HEK293 (cell line): Measurements from ENCODE around the gene MAPK14.

Experiments
- CTCF ChIA-PET: fragments of 350-600 bp; formaldehyde crosslinking; extraction: SDS; loops from one replicate; lab custom pipeline; 2021; ENCODE audit warnings: antibody characterized with exemption; lab: Yijun Ruan, JAX
- POLR2A ChIA-PET: fragments of 300-600 bp; formaldehyde crosslinking; extraction: SDS; loops from one replicate; lab custom pipeline; 2020; ENCODE audit warnings: antibody characterized with exemption, inconsistent platforms; lab: Yijun Ruan, JAX
- H3K27ac ChIP-seq: fragments of 200-500 bp; sonication (Bioruptor generic); 2 replicates; pipeline ENCODE4 v1.5.1; 2014; ENCODE audit warnings: low read depth, low read length, control low read depth, inconsistent platforms; ENCODE audit errors: extremely low read depth
- H3K36me3 ChIP-seq, 2 experiments: fragments of 200-500 bp in 1 of 2; sonication (Bioruptor generic) in 1 of 2; 1 replicate in 1 of 2; 2 replicates in 1 of 2; pipeline ENCODE4 v1.5.1; 2014 to 2017; ENCODE audit warnings: inconsistent platforms in 2 of 2, low read length in 2 of 2; ENCODE audit not compliant: control insufficient read depth in 2 of 2, insufficient read depth in 1 of 2
- H3K4me1 ChIP-seq: fragments of 200-500 bp; sonication (Bioruptor generic); 2 replicates; pipeline ENCODE4 v1.5.1; 2014; ENCODE audit warnings: mild to moderate bottlenecking, low read length, inconsistent platforms; ENCODE audit not compliant: control insufficient read depth, insufficient read depth
- H3K4me3 ChIP-seq: 2 replicates; pipeline ENCODE4 v1.5.1; 2011; ENCODE audit warnings: low read depth, mild to moderate bottlenecking, control low read depth, low read length, moderate library complexity
- H3K9me3 ChIP-seq: fragments of 200-500 bp; sonication (Bioruptor generic); 2 replicates; pipeline ENCODE4 v1.5.1; 2014; ENCODE audit warnings: low read depth, low read length, inconsistent platforms; ENCODE audit not compliant: control insufficient read depth, insufficient read depth
- MEIS1 ChIP-seq: sonication (generic); formaldehyde crosslinking; IDR thresholded peaks from 2 replicates; pipeline ENCODE4 v1.8.1; 2022; ENCODE audit warnings: missing genetic modification reagents, mild to moderate bottlenecking, borderline replicate concordance
- SP2 ChIP-seq: fragments of 450-650 bp; formaldehyde crosslinking; IDR thresholded peaks from 2 replicates; pipeline ENCODE4 v1.5.1; 2016; ENCODE audit warnings: missing biosample characterization, missing genetic modification characterization
- SP7 ChIP-seq: fragments of 450-650 bp; formaldehyde crosslinking; IDR thresholded peaks from 2 replicates; pipeline ENCODE4 v1.5.1; 2016; ENCODE audit warnings: missing biosample characterization, missing genetic modification characterization
- ZBTB1 ChIP-seq: fragments of 450-650 bp; formaldehyde crosslinking; IDR thresholded peaks from 2 replicates; pipeline ENCODE4 v1.5.1; 2016; ENCODE audit warnings: missing biosample characterization, missing genetic modification characterization
- ZBTB48 ChIP-seq: fragments of 450-650 bp; formaldehyde crosslinking; IDR thresholded peaks from 2 replicates; pipeline ENCODE4 v1.5.1; 2016; ENCODE audit warnings: missing biosample characterization, missing genetic modification characterization
- ZFP69B ChIP-seq: fragments of 450-650 bp; formaldehyde crosslinking; IDR thresholded peaks from 2 replicates; pipeline ENCODE4 v1.5.1; 2016; ENCODE audit warnings: missing biosample characterization, missing genetic modification characterization
- ZNF18 ChIP-seq: fragments of 450-650 bp; formaldehyde crosslinking; IDR thresholded peaks from 2 replicates; pipeline ENCODE4 v1.5.1; 2016; ENCODE audit warnings: missing biosample characterization, missing genetic modification characterization
- ZNF19 ChIP-seq: fragments of 450-650 bp; formaldehyde crosslinking; IDR thresholded peaks from 2 replicates; pipeline ENCODE4; 2016; ENCODE audit warnings: missing biosample characterization, missing genetic modification characterization, low read depth
- ZNF280C ChIP-seq: fragments of 450-650 bp; formaldehyde crosslinking; IDR thresholded peaks from 2 replicates; pipeline ENCODE4 v1.5.1; 2016; ENCODE audit warnings: missing biosample characterization, missing genetic modification characterization
- ZNF416 ChIP-seq: fragments of 450-650 bp; formaldehyde crosslinking; IDR thresholded peaks from 2 replicates; pipeline ENCODE4 v1.5.1; 2016; ENCODE audit warnings: missing biosample characterization, missing genetic modification characterization
- ZNF433 ChIP-seq: fragments of 450-650 bp; formaldehyde crosslinking; IDR thresholded peaks from 2 replicates; pipeline ENCODE4 v1.5.1; 2016; ENCODE audit warnings: missing biosample characterization, missing genetic modification characterization, low read depth
- ZNF513 ChIP-seq: fragments of 450-650 bp; IDR thresholded peaks from 2 replicates; pipeline ENCODE4 v1.5.1; 2018; ENCODE audit warnings: missing biosample characterization, missing genetic modification characterization
- ZNF561 ChIP-seq: fragments of 450-650 bp; IDR thresholded peaks from 2 replicates; pipeline ENCODE4 v1.5.1; 2018; ENCODE audit warnings: missing biosample characterization, missing genetic modification characterization, borderline replicate concordance
- ZNF596 ChIP-seq: fragments of 450-650 bp; IDR thresholded peaks from 2 replicates; pipeline ENCODE4 v1.5.0; 2018; ENCODE audit warnings: missing biosample characterization, mild to moderate bottlenecking, missing genetic modification characterization, moderate library complexity
- ZNF623 ChIP-seq: fragments of 450-650 bp; formaldehyde crosslinking; IDR thresholded peaks from 2 replicates; pipeline ENCODE4 v1.5.1; 2016; ENCODE audit warnings: missing biosample characterization, missing genetic modification characterization
- ZNF660 ChIP-seq: fragments of 450-650 bp; IDR thresholded peaks from 2 replicates; pipeline ENCODE4 v1.5.1; 2018; ENCODE audit warnings: missing biosample characterization, mild to moderate bottlenecking, missing genetic modification characterization
- TF ChIP-seq, protein P1 (sequence below): fragments of 450-650 bp; formaldehyde crosslinking; IDR thresholded peaks from 2 replicates; pipeline ENCODE4 v1.5.1; 2017; ENCODE audit warnings: missing biosample characterization, missing genetic modification characterization
- TF ChIP-seq, protein P2 (sequence below): fragments of 450-650 bp; formaldehyde crosslinking; IDR thresholded peaks from 2 replicates; pipeline ENCODE4 v1.5.1; 2016; ENCODE audit warnings: missing biosample characterization, missing genetic modification characterization, borderline replicate concordance

MAPK14 gene

GRCh38 chr6:36035225-36035624, 7.6 kb downstream of the MAPK14 start:
- POLR2A ChIA-PET: no interaction called here

GRCh38 chr6:36038120-36038876, 10.7 kb downstream of the MAPK14 start:
- CTCF ChIA-PET: interaction anchor here (0.5 to 2.4 kb wide), 6 partner anchors 10 to 303 kb away, joined by 3 to 10 read pairs (median 6); partner anchors contain the start of gene MAPK14
- Histone ChIP-seq H3K27ac (no peak overlapping the region), H3K4me3 (no peak overlapping the region), H3K4me1 (peaks cover 29% of the 10 kb centered on the region), H3K9me3 (no peaks in the 10 kb centered on the region), H3K36me3 (no peaks in the 10 kb centered on the region; a peak in 1 of 3 replicates)
- TF ChIP-seq ZNF623 (tag by site-specific recombination): peak; percentile 67
- TF ChIP-seq, protein P1, sequence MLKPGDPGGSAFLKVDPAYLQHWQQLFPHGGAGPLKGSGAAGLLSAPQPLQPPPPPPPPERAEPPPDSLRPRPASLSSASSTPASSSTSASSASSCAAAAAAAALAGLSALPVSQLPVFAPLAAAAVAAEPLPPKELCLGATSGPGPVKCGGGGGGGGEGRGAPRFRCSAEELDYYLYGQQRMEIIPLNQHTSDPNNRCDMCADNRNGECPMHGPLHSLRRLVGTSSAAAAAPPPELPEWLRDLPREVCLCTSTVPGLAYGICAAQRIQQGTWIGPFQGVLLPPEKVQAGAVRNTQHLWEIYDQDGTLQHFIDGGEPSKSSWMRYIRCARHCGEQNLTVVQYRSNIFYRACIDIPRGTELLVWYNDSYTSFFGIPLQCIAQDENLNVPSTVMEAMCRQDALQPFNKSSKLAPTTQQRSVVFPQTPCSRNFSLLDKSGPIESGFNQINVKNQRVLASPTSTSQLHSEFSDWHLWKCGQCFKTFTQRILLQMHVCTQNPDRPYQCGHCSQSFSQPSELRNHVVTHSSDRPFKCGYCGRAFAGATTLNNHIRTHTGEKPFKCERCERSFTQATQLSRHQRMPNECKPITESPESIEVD (tag by site-specific recombination): peak; percentile 71
- TF ChIP-seq SP7 (tag by site-specific recombination): no peak
- TF ChIP-seq ZBTB48 (tag by site-specific recombination): peak; percentile 37; the same call in 1 of the 2 replicates
- POLR2A ChIA-PET: interaction anchor here (1.3 to 2.4 kb wide), 2 partner anchors 9 to 11 kb away, joined by 4 to 8 read pairs; partner anchors contain the start of gene MAPK14

More at GRCh38 chr6:36035225-36035624, 7.6 kb downstream of the MAPK14 start:
- no peak for TF ChIP-seq ZNF280C
- no peak for TF ChIP-seq ZNF18 (tag by site-specific recombination)
- no peak for TF ChIP-seq ZNF513
- no peak for TF ChIP-seq ZNF596
- TF ChIP-seq, all 188 proteins: peak for 0
- Histone ChIP-seq H3K9me3 (no peaks in the 10 kb centered on the region), H3K4me3 (no peak overlapping the region), H3K4me1 (peaks cover 24% of the 10 kb centered on the region), H3K27ac (no peak overlapping the region), H3K36me3 (no peaks in the 10 kb centered on the region)
- CTCF ChIA-PET: interaction anchor here (0.5 to 1.4 kb wide), 6 partner anchors 8 to 324 kb away, joined by 3 to 6 read pairs (median 4); partner anchors contain the start of gene MAPK14

- Histone ChIP-seq H3K9me3 (no peaks in the 10 kb centered on the region), H3K4me3 (no peak overlapping the region), H3K27ac (no peak overlapping the region), H3K4me1 (peaks cover 26% of the 10 kb centered on the region), H3K36me3 (no peaks in the 10 kb centered on the region; a peak in 1 of 3 replicates)
- POLR2A ChIA-PET: interaction anchor here (2.4 kb wide), 1 partner anchor 12 kb away, joined by 8 read pairs; the partner anchor contains the start of gene MAPK14
- TF ChIP-seq ZNF433 (no peak), SP2 (tag by site-specific recombination) (no peak), ZNF660 (tag by site-specific recombination) (no peak), MEIS1 (CRISPR knock-in tag) (no peak), ZNF416 (tag by site-specific recombination) (no peak), ZNF561 (tag by site-specific recombination) (no peak), ZBTB1 (tag by site-specific recombination) (no peak), ZFP69B (no peak), ZNF19 (tag by site-specific recombination) (no peak)
- TF ChIP-seq, protein P2, sequence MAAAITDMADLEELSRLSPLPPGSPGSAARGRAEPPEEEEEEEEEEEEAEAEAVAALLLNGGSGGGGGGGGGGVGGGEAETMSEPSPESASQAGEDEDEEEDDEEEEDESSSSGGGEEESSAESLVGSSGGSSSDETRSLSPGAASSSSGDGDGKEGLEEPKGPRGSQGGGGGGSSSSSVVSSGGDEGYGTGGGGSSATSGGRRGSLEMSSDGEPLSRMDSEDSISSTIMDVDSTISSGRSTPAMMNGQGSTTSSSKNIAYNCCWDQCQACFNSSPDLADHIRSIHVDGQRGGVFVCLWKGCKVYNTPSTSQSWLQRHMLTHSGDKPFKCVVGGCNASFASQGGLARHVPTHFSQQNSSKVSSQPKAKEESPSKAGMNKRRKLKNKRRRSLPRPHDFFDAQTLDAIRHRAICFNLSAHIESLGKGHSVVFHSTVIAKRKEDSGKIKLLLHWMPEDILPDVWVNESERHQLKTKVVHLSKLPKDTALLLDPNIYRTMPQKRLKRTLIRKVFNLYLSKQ (tag by site-specific recombination): no peak
- CTCF ChIA-PET: interaction anchor here (0.7 to 2.4 kb wide), 5 partner anchors 56 to 302 kb away, joined by 3 to 10 read pairs (median 3); no protein-coding TSS in a partner anchor
Observed at GRCh38 chr6:36039112-36039511, 11.5 kb downstream of the MAPK14 start.
